GM19397 (cell line): ENCODE results near the gene HTRA2.
"Not testable (repeated sequence)": the region's sequence is repeated elsewhere in the genome, so short reads cannot be mapped to it uniquely, and the experiment has no call there.

Experiments
- ATAC-seq: cut with Tn5 transposase; IDR thresholded peaks from one replicate; pipeline ENCODE4 v1.9.1; 2021; ENCODE audit warnings: mild to moderate bottlenecking, moderate library complexity; ENCODE audit not compliant: unreplicated experiment

HTRA2 gene

DNA sequence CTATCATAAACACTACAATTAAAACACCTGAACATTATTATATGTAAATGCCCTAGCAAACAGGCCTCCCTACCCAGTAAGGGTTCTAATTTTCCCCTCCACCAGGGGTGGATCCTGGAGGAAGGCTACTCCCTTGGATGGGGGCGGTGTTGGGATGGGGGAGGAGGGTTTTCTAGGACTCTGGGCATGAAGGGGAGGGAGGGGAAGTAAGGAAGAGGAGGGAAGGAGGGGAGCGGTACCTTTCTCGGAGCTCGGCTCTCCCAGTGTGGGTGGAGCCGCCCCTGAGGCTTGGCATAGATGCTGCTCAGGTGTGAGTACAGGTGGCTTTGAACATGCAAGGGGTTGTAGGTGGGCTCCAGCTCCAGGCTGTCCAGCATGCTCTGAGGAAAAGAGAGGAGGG, 30.2 kb downstream of the HTRA2 start:
- no peak for ATAC-seq

DNA sequence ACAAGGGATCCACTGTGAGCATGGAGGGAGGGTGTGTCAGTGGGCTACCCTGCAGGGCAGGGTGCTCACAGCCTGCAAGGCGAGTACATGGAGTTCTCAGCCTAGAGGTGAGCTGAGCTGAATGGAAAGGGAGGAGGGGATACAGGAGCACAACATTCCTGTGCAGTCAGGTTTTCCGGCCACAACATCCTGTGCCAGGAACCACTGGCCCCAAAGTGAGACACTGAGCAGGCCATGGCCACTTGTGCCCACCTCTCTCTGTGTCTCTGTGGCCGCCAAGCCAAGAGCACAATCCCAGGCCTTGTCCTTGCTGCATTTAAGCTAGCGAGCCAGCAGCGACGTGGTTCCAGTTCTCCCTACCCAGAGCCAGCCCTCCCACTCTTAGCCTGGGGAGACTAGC, 30.9 kb downstream of the HTRA2 start:
- ATAC-seq: no peak

DNA sequence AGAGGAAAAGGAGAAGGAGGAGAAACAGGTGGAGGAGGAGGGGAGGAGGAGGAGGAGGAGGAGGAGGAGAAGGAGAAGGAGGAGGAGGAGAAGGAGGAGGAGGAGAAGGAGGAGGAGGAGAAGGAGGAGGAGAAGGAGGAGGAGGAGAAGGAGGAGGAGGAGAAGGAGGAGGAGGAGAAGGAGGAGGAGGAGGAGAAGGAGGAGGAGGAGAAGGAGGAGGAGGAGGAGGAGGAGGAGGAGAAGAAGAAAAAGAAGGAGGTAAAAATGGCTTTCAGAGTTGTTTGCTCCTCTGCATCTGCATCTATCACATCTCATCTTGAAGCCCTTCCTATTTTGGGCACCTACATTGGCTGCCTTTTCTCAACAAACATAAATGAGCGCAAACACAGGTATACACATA, 31.3 kb downstream of the HTRA2 start:
- ATAC-seq: not testable (repeated sequence)

DNA sequence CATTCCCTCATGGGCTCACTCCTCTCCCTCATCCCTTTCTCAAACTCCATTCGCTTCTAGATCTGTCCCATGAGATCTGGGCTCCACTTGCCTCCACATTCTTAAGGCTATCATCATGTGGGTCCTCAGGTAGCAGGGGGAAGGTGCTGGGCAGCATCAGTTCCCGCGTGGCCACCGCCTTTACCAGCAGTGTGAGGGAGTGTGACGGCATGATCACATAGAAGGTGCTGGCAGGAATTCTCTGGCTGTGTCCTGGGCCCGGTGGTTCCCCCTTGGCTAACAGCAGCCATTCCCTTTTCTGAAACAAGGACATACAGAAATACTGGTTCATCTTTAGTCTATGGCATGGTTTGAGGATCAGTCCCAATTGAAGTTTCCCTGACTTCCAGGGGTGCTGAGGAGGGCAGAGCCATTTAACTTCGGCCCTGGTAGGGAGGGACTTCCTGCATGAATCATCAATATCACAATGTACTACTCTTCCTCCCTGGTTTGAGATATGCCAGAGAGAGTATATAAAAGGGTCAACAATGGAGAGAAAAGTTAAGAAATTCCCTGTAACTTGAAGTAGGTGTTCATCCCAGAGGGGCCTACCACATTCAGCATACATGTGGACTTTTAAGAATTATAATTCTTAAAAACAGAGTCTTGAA, 32.5 kb downstream of the HTRA2 start:
- no peak for ATAC-seq

DNA sequence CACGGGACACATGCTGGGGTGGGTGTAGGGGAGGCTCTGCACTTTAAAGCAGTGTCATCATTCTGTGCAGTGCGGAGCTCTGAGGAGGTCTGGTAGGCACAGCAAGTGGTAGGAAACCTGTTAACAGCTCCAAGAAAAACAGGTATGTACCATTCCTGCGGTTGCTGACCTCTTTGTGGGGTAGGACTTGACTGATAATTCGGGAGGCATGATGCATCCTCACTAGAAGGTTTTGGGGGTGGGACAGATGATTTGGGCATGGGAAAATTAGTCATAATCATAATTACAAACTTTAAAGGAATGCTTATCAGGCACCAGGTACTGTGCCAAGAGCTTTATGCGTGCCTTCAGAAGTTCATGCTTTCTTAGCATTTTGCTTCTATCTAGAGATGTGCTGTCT, 34.5 kb downstream of the HTRA2 start:
- no peak for ATAC-seq

DNA sequence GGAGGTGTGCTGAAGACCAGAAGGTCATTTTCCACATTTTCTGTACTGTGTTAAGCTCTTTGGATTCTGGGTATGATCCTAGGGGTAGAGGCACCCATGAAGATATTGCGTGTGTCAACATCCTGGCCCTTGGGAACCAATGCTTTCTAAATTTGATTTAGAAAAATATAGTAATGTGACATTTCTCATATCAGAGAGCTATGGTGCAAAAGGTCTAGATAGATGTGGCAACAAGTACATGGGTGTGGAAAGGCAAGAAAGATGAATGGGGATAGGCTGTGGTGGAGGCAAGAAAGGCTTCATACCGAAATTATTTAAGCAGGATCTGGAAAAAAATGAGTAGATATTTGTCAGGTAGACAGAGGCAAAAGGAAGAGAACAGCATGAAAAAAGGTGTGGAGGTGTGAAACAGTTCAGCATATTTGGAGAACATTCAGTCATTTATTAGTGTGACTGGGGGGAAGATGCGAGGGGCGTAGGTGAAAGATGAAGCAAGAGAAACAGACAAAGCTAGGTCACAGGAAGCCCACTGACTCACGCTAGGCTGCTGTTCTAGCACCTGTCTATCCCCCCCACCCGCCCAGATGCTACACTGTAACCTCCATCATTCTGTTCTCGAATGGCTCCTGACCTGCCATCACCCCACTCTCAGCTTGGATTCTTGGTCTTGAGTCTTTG, 36.5 kb downstream of the HTRA2 start:
- ATAC-seq: no peak

DNA sequence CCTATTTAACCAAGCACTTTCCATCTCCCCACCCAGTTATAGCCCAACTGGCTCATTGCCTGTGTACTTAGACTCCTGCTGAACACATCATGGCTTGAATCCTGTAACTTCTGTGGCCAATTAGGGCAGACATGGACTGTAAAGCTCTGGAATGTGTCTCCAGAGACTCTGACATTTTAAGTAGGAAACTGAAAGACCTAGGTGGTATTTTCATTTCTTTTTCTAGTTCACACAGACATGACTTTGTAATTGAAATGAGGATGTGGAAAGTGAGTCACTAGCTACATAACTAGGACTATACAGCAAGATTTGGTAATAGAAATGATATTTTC, 37.0 kb downstream of the HTRA2 start:
- no peak for ATAC-seq

DNA sequence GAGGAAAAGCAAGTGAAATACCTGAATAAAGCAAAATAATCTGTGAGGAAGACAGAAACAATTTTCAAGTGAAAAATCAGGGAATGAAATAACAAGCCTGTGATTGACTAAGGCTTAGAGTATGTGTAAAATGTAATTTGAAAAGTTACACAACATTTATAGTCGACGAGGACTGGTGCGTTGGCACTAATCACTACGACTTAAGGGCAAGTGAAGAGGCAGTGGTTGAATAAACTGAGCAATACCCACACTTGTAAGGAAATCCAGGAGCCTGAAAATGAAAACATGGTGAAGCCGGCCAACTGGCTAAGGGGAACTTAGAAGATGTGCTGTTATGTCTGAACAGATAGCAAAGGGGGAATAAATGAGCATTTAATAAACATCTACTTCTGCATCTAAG, 38.1 kb downstream of the HTRA2 start:
- no peak for ATAC-seq

DNA sequence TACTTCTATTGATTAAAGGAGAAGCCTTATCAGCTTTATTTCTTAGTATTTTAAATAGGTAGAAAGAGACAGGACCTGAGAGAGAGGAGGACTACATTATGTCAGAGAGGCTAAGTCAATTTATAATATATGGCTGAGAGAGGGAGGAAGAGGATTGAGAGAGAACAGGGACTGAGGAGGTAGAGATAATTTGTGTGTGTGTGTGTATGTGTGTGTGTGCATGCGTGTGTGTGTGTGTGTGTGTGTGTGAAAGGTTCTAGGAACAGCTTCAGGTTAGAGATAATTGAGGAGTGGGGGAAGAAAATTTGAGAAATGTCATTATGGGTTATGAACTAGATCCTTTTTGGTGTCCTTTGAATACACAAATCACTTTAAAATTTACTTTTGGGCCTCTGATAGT, 40.0 kb downstream of the HTRA2 start:
- ATAC-seq: no peak

DNA sequence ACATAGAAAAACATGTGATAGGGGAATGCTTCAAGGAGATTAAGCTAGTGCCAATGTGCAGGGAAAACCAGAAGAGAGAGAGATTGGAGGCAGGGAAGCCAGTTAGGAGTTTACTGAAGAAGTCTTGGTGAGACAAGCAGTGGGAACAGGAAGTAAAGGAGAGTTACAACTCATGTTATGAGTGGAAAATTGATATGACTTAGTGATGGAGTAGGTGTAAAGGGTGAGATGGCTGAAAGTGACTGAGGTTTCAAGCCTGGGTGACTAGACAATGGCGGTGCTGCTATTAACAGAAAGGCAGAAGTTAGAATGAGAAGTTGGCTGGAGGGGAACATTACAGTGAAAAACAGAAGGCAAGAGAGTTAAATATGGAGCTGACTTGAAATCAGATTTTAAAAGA, 41.3 kb downstream of the HTRA2 start:
- peak; percentile 74 for ATAC-seq

DNA sequence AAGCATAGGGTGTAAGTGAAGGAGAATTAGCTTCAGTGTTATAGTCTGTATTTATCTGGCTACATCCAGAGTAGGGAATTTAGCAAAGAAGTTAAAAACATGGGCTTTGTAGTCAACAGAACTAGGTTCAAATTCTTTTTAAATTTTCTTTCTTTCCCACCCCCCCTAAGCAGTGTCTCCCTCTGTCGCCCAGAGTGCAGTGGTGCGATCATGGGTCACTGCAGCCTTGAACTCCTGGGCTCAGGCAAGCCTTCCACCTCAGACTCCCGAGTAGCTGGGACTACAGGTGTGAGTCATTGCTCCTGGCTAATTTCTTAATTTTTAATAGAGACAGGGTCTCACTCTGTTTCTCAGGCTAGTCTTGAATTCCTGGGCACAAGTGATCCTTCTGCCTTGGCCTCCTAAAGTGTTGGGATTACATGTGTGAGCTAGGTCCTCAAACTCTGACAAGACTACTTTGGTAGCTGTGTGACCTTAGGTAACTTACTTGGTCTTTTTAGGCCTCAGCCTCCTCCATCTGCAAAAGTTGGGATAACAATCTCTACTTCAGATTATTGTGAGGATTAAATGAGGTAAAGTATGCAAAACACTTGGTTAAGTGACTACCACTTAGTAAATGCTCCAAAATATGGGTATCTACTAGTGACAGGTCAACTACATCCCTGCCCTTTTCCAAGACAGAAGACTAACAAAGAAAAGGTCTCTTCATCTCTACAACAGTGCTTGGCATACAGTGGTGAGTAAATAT, 42.6 kb downstream of the HTRA2 start:
- no peak for ATAC-seq

DNA sequence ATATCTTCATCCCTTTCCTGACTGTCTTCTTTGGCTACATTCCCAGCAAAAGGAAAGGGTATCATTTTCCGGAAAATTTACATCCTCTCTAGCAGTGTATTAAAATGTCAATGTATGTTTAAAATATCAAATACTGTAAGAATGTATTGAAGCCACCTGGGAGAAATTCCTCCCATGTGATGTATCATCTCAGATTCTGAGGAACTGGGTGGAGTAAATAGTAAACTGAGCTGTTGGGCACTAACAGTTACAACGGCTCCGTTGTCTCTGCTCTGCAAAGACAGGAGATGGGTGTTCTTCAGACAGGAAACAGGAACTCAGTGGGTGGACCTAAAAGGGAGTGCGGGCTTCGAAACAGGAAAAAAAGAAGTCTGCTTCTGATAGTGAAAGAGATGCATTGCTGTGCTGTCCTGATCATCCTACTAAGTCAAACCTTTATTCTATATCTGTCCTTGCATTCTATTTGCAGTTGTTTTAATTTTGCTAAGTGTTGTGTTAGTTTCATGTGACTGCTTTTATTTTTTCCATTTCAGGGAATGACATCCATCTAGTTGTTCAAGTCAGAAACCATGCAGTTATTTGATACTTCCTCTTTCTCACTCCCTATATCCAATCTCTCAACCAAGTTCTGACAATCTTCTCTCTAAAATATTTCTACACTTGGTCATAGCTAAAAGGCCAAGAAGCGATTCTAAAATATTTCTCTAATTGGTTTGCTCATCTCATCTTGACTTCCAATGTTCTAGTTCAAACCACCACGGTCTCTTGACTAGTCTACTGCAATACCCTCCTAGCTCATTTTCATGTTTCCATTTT, 44.2 kb downstream of the HTRA2 start:
- ATAC-seq: peak; percentile 41

DNA sequence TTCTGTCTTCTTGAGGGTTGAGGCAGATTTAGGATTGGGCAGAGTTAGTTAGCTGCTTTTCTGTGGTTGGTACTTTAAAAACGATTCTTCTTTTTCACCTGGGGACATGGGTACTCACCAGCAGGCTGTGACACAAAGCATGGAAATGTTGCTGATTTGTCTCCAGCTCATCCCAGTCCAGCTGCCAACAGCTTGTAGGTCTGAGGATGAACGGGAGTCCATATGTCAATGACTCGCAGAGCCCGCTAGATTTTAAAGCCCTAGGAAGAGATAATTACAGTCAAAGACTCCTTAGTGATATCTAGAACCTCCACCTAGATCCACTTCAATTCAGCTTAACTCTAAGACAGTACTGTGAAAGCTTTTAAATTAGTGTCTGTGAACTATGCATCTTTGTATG, 45.6 kb downstream of the HTRA2 start:
- no peak for ATAC-seq

DNA sequence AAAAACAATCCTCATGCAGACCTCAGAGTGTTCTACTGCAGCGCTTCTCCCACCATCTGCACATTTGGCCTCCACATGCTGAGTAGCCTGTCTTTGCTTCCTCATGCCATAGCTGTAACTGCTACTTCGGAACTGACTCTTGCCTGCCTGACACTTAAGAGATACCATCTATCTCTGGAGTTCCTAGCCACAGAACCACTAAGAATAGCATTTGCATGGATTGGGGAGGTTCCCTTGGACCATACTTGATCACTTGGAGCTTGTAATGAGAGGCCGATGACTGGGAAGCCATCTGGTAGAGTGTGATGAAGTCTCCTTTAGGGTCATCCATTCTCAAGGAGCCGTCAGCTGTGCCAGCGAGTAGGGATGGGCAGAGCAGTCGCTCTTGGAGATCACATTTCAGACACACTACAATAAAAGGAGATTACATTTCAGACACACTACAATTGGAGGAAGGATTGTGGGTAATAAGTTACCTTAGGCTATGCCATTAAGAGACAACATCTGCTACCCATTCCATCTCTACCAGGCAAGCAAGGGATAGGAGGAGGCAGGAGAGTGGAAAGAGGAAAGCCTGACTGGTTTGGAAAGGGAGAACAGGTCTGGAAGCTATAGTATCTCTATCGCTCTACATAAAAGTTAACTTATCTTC, 46.6 kb downstream of the HTRA2 start:
- no peak for ATAC-seq

DNA sequence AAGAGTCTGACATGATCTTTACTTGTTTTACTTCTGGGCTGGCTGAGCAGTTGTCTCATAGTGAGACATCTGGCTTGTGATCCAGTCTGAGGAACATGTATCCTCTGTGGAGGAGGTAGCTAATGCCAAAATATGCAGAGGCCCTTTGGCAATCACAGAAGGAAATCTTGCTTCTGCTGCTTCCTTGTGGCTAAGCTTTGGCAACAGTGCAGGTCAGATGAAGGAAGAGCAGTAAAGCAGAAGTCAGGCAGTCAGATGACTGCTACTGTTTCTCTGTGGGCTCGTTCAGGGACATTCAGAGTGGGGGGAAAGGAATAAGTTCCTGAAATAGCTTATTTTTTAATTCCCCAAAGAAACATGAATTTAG, 47.1 kb downstream of the HTRA2 start:
- no peak for ATAC-seq

DNA sequence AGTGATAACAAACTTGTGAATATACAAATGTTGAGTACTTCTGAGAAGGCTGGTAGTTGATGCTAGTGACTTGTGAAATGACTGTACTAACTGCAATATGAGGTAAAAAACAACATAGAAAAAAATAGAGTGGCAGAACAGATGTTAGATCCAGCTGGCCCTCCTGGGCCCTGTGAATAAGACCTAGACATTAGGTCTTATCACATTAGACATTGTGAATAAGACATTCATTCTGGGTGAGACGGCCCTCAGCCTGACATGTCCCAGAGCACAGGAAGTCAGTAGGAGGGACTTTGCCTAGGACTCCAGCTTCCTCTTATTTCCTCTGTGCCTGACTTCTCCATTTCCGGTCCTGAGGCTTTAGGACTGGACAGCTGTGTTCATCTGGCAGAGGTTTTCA, 47.7 kb downstream of the HTRA2 start:
- ATAC-seq: no peak

DNA sequence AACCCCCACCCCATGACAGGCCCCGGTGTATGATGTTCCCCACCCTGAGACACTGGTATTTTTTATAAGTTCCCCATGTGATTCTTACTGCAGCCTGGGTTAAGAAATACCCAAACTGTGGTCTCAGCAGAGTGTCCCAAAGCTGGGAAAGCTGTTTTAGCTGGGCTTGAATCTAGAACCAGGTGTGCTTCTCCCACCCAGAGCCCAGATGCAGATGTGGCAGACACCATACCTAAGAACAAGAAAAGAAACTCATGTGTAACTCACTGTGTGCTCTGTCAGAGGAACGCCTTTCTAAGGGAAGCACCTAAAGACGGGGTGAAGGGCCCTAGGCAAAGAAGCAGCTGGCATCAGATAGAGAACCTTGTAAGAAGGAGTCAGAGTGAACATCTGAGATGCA, 48.7 kb downstream of the HTRA2 start:
- no peak for ATAC-seq

DNA sequence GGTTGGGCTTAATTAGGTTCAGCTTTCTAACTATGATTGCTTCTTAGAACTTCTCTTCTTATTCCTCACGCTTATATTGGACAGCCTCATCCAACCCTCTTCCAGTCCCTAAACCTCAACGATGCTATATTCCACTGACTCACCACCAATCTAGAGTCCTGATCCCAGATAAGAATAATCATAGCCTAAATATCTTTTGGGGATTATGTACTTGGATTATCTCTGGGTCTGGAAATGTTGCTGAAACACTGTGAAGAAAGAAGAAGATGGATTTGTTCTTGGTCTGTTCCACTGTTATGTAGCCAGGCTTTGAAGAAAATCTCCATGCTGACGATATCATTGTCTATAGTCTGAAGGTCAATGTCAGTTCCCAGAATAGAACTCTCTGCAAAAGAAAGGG, 51.7 kb downstream of the HTRA2 start:
- ATAC-seq: no peak

DNA sequence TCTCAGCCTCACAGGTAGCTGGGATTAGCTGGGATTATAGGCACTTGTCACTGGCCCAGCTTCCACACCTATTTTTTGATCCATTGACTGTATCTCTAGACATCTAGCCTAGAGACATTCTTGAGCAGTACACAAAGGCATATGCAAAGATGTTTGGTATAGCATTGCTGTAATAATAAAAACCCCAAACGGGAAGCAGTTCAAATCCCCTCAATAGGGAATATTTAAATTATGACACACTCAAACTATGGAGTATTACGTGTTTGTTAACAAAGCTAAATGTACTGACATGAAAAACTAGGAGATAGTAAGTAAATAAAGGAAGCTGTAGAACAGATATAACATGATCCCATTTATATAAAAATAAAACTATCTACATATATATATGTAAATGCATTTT, 52.5 kb downstream of the HTRA2 start:
- ATAC-seq: no peak
